Effector memory CD4-positive, alpha-beta T cell (primary cell): Measurements from ENCODE around the gene KRTAP12-1.

Source experiments
- DNase-seq, 3 donors: peaks; one replicate each; pipeline ENCODE4 v3.0.0-alpha.2; 2020
- H3K27ac ChIP-seq: 2 replicates; pipeline ENCODE4 v1.7.0; 2013; ENCODE audit warnings: mild to moderate bottlenecking, low read length, moderate library complexity; ENCODE audit not compliant: insufficient read depth, poor library complexity, severe bottlenecking
- H3K27me3 ChIP-seq: replicated peaks from 2 replicates; pipeline ENCODE4 v1.7.0; 2013; ENCODE audit warnings: mild to moderate bottlenecking, low read length; ENCODE audit not compliant: insufficient read depth, control insufficient read depth, poor library complexity, severe bottlenecking
- H3K36me3 ChIP-seq: 2 replicates; pipeline ENCODE4 v1.7.0; 2013; ENCODE audit warnings: mild to moderate bottlenecking, low read length, moderate library complexity; ENCODE audit not compliant: control insufficient read depth, insufficient read depth
- H3K4me1 ChIP-seq: 2 replicates; pipeline ENCODE4 v1.7.0; 2013; ENCODE audit warnings: low read length, mild to moderate bottlenecking; ENCODE audit not compliant: control insufficient read depth, insufficient read depth, poor library complexity, severe bottlenecking
- H3K4me3 ChIP-seq: 2 replicates; pipeline ENCODE4 v1.7.0; 2013; ENCODE audit warnings: low read length, low read depth, mild to moderate bottlenecking; ENCODE audit not compliant: insufficient read depth, poor library complexity, severe bottlenecking
- H3K9me3 ChIP-seq: 2 replicates; pipeline ENCODE4 v1.7.0; 2013; ENCODE audit warnings: mild to moderate bottlenecking, low read length, moderate library complexity; ENCODE audit not compliant: control insufficient read depth
- total RNA-seq, 3 donors: gene quantifications; one replicate each; lab custom pipeline; 2026; lab: John Stamatoyannopoulos, UW

KRTAP12-1 gene
- 0 reads per million in 3 donors for total RNA-seq

- Histone ChIP-seq H3K27ac (no peak within 1 kb of the TSS), H3K4me1 (no peaks in the 10 kb centered on the region), H3K9me3 (no peaks in the 10 kb centered on the region), H3K36me3 (no peaks in the 10 kb centered on the region), H3K4me3 (no peak within 1 kb of the TSS), H3K27me3 (no peaks in the 10 kb centered on the region)
- DNase-seq, result no peak
These were observed at the start of gene KRTAP12-1 for GRCh38 chr21:44681861-44682579. Gene KRTAP12-1, minus strand, starts transcription at chr21:44682163. Its CDS starts 40 bp downstream, at chr21:44682123.

- no peak for DNase-seq
- no peak overlapping the region for H3K27ac ChIP-seq
- no peaks in the 10 kb centered on the region for H3K4me1 ChIP-seq
- no peaks in the 10 kb centered on the region for H3K36me3 ChIP-seq
- H3K27me3 ChIP-seq, result no peaks in the 10 kb centered on the region
- no peaks in the 10 kb centered on the region for H3K9me3 ChIP-seq
- no peak overlapping the region for H3K4me3 ChIP-seq
These were observed 49.1 kb upstream of the KRTAP12-1 start for GRCh38 chr21:44730951-44731579.

- no peaks in the 10 kb centered on the region for H3K4me1 ChIP-seq
- H3K36me3 ChIP-seq, result no peaks in the 10 kb centered on the region
- peaks cover 4% of the 10 kb centered on the region for H3K27me3 ChIP-seq
- H3K4me3 ChIP-seq, result no peak overlapping the region
- no peaks in the 10 kb centered on the region for H3K9me3 ChIP-seq
- H3K27ac ChIP-seq, result no peak overlapping the region
- no peak for DNase-seq
These were observed 48.0 kb upstream of the KRTAP12-1 start for GRCh38 chr21:44730028-44730395.

GRCh38 chr21:44729336-44730027 lies 47.5 kb upstream of the KRTAP12-1 start:
- Histone ChIP-seq H3K4me1 (no peaks in the 10 kb centered on the region), H3K27ac (no peak overlapping the region), H3K36me3 (no peaks in the 10 kb centered on the region), H3K9me3 (no peaks in the 10 kb centered on the region), H3K27me3 (peaks cover 6% of the 10 kb centered on the region), H3K4me3 (no peak overlapping the region)
- DNase-seq, result no peak

- no peak for DNase-seq
- peaks cover 13% of the 10 kb centered on the region for H3K27me3 ChIP-seq
- no peak overlapping the region for H3K4me3 ChIP-seq
- no peak overlapping the region for H3K27ac ChIP-seq
- no peaks in the 10 kb centered on the region for H3K9me3 ChIP-seq
- H3K4me1 ChIP-seq, result peaks cover 3% of the 10 kb centered on the region
- no peaks in the 10 kb centered on the region for H3K36me3 ChIP-seq
These were observed 46.8 kb upstream of the KRTAP12-1 start for GRCh38 chr21:44728716-44729115.

- no peaks in the 10 kb centered on the region for H3K9me3 ChIP-seq
- no peak overlapping the region for H3K27ac ChIP-seq
- H3K4me3 ChIP-seq, result no peak overlapping the region
- H3K4me1 ChIP-seq, result peaks cover 8% of the 10 kb centered on the region
- no peak for DNase-seq
- H3K27me3 ChIP-seq, result peaks cover 19% of the 10 kb centered on the region
- no peaks in the 10 kb centered on the region for H3K36me3 ChIP-seq
These were observed 45.8 kb upstream of the KRTAP12-1 start for GRCh38 chr21:44727757-44728156.

GRCh38 chr21:44727321-44727720 lies 45.4 kb upstream of the KRTAP12-1 start:
- Histone ChIP-seq H3K27ac (no peak overlapping the region), H3K4me1 (peaks cover 9% of the 10 kb centered on the region), H3K9me3 (no peaks in the 10 kb centered on the region), H3K36me3 (no peaks in the 10 kb centered on the region), H3K27me3 (peaks cover 19% of the 10 kb centered on the region), H3K4me3 (no peak overlapping the region)
- DNase-seq, result no peak

- Histone ChIP-seq H3K27ac (no peak overlapping the region), H3K9me3 (no peaks in the 10 kb centered on the region), H3K27me3 (peaks cover 19% of the 10 kb centered on the region), H3K4me1 (peaks cover 9% of the 10 kb centered on the region), H3K4me3 (no peak overlapping the region), H3K36me3 (no peaks in the 10 kb centered on the region)
- no peak for DNase-seq
These were observed 44.9 kb upstream of the KRTAP12-1 start for GRCh38 chr21:44726826-44727225.

- H3K4me3 ChIP-seq, result no peak overlapping the region
- peaks cover 19% of the 10 kb centered on the region for H3K27me3 ChIP-seq
- no peaks in the 10 kb centered on the region for H3K9me3 ChIP-seq
- H3K27ac ChIP-seq, result no peak overlapping the region
- DNase-seq, result no peak
- H3K4me1 ChIP-seq, result peaks cover 9% of the 10 kb centered on the region
- H3K36me3 ChIP-seq, result no peaks in the 10 kb centered on the region
These were observed 43.0 kb upstream of the KRTAP12-1 start for GRCh38 chr21:44724926-44725325.

- Histone ChIP-seq H3K9me3 (no peaks in the 10 kb centered on the region), H3K27me3 (peaks cover 19% of the 10 kb centered on the region)
These were observed 42.2 kb upstream of the KRTAP12-1 start for GRCh38 chr21:44724196-44724595.

More at GRCh38 chr21:44724196-44724595, 42.2 kb upstream of the KRTAP12-1 start:
- Histone ChIP-seq H3K27ac (no peak overlapping the region), H3K4me1 (peaks cover 9% of the 10 kb centered on the region), H3K36me3 (no peaks in the 10 kb centered on the region), H3K4me3 (no peak overlapping the region)
- no peak for DNase-seq
